Measurements from ENCODE around the gene ACOX2.

Gene ACOX2

DNA sequence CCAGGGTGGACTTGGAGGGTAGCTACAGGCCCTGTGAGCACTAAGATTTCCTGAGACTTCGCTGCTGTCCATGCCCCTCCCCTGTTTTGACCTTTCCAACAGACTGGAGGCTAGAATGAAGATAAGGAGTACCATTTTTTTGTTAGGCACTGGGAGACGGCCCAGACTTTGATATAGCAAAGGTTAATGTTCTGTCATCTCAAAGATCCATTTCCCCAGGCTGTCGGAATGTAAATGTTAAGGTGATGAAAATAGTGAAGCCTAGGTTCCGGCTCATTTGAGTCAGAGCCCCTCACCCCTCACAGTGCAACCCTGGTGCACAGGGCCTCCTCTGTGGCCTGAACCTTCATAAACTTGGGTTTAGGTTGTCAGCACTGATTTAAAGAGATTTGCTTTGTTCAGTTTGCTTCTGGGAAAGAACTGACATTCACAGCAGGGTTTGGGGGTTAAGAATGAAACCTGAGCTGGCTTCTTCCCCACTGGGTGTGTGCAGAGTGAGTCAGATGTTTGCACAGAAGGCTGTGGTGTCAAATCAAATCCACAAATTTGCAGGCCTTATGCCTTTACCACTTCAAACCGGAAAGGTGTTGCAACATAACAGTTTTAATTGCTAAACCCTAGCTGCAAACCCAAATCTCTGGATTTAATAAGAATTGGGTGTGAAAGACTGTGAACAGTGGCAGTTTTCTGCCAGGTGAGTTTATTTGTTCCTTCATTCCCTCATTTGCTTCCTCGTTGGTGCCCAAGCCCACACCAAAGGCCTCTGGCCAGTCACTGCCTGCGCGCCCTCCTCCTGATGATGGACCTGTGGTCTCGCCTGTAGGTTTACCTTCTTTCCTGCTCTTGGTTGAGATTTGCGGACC is 65.7 kb downstream of the ACOX2 start:
- DNase-seq, result peak; percentile 65 to 95 (median 80)

DNA sequence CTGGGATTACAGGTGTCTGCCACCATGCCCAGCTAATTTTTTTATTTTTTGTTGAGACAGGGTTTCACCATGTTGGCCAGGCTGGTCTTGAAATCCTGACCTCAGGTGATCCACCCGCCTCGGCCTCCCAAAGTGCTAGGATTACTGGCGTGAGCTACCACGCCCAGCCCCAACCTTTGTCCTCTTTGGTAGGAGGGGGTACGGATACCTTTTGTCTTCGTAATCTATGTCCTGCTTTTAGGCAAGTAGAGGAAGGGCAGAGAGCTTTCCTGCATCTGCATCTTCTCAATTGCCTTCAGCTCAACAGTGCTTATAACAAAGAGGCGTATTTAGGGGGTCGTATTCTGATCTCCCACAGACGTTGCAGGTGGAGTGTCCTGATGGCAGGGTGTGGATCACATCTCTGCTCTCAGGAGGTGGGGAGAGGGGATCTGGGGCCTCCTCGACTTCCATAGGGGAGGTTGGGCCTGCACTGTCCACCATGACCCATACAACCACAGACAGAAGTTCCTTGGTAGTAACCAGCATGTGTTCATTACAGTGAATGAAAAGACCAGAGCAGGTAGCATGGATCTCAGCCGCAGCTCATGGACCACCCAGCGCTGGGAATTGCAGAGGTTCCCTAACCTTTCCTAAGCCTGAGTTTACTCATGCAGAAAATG is 66.5 kb downstream of the ACOX2 start:
- DNase-seq, result no peak

DNA sequence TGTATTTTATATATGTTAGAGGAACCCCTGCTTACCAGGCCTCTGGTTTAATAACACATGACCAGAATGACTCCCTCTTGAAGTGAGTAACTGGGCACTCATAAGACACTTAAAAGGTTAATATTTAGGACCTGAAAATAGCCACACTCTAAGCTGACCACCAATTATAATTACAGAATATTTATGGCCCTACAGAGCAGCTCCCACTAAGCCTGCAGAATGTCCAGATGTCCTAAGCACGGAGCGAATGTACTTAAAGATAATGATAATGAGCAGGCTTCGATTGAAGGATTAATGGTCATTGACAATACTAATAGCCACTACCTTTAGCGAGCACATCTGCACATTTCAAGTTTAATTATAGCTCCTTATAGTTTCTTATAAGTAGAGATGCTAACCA is 67.9 kb downstream of the ACOX2 start:
- peak in 2 of 3 experiments; percentile 10 to 76 for DNase-seq

DNA sequence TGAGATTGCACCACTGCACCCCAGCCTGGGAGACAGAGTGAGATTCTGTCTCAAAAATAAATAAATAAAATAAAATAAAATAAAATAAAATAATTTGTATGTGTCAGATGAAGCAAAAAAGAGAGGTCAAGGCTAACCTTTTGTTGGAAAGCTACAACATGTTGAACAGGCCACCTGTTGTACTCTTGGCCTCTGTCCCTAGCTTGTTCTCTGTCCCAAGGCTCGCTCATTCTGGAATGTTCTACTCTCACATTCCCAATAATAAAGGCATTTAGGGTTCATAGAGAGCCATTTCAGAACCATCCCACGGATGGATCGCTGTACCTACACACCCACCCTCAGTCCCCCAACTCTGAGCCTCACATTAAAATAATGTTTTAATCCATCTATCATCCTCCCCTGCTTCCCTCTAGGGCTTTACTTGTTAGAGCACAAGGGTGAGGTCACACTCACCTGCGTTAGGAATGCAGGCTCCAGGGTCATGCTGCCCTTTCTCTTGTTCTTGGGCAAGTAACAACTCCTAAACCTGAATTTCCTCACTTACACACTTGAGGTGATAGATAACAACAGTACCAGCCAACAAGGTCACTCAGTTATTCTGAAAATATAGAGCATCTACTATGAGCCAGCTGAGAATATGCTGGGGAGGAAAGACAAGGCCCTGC is 70.0 kb downstream of the ACOX2 start:
- no peak for DNase-seq

DNA sequence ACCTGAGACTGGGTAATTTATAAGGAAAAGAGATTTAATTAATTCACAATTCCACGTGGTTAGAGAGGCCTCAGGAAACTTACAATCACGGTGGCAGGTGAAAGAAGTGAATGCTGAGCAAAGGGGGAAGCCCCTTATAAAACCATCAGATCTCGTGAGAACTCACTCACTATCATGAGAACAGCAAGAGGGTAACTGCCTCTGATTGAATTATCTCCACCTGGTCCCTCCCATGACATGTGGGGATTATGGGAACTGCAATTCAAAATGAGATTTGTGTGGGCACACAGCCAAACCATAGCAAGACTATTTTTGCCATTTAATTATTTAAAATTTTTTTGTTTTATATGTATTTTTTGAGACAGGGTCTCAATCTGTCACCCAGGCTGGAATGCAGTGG is 72.1 kb downstream of the ACOX2 start:
- no peak for DNase-seq

DNA sequence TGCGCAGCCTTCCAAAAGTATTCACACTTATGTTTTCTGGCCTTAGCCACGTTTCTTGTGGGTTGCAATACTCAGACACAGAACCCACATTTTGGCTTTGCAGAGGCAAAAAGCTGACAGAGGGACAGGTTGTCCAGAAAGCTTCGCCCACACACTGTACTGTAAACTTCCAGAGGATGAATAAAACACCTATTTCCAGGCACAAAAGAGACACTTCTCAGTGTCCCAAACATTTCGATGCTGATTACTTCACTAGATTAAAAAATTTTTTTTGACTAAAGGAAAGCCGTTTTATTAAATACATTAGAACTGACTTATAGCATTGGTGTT is 73.1 kb downstream of the ACOX2 start:
- DNase-seq, result no peak

DNA sequence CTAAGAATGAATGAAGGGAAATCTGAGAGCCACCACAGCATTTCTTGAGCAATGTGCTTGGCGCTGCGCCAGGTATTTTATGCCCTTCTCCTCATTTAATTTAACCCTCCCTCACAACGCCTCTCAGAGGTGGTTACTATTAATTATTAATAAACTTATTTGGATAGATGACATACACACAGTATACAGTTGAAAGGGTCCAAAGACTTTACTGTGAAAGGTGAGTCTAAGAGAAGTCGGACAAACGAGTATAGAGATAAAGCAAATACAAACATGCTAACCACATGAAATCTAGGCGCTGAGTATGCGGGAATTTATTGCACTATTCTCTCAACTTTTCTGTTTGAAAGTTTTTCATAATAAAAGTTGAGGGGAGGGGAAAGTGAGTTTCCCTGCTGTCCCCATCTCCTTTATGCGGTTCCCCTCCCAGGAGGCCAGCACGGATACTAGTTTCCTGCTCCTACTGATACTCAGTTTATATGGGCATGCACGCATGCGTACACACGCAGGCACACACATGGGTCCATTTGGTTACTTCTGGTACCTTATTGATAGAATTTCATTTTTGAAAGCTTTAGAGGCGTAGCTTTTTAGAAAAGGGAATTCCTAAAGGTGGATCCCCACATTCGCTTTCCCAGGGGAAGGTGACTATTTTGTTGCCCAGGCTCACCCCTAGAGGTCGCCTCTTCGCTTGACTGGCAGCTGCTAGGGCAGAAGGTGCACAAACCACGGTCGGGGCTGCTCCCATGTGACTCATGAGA is 73.6 kb downstream of the ACOX2 start:
- peak; percentile 30 to 63 (median 38) for DNase-seq

DNA sequence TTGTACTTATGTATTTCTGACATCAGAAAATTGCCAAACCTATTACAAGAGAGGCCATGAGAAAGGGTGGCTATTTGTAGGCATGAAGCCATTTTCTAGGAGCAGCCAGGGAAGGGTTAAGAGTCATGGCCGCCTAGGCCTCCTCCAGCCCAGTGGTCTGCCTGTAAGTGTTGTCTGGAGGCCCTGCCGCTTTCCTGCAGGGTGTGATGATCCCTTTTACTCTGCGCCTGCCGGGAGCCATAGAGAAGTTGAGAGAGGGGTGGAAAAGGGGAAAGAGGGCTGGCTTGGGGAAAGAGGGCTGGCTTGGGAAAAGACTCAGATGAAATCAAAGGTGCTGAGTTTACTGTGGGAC is 74.2 kb downstream of the ACOX2 start:
- DNase-seq, result no peak

DNA sequence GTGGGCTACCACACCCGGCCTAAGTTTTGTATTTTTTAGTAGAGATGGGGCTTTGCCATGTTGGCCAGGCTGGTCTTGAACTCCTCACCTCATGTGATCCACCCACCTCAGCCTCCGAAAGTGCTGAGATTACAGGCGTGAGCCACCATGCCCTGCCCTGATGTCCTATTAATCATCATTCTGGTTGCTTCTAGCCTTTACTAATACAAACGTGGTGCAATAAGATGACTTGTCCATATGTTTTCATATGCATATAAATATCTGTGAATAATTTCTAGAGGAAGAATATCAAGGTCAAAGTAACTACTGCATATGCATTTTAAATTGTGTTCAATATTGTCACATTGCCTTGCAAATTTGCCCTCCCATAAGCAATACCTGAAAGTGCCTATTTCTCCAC is 77.8 kb downstream of the ACOX2 start:
- no peak for DNase-seq

Measured in NCI-H1417 (cell line).